Ovary (tissue), 9 donors: ENCODE data around the gene HACD2. TPM values are rescaled to one million over a fixed set of nuclear protein-coding genes. Genes with fewer than 3 reads are reported as not detected.

Source experiments
- DNase-seq, 5 donors: peaks; one replicate each; pipeline ENCODE4 v3.0.0-alpha.2; 2019 to 2020
- H3K27ac ChIP-seq, 2 donors: fragments of 200-600 bp; one replicate each; pipeline versions ENCODE4 v1.5.1 to v1.8.0; 2019 to 2022
- H3K27me3 ChIP-seq: fragments of 200-600 bp; one replicate; pipeline ENCODE4 v1.8.0; 2022
- H3K36me3 ChIP-seq: fragments of 200-600 bp; sonication (generic); one replicate; pipeline ENCODE4 v1.5.1; 2019
- H3K4me1 ChIP-seq: one replicate; pipeline ENCODE4 v1.8.1; 2013; ENCODE audit warnings: mild to moderate bottlenecking, moderate library complexity; ENCODE audit not compliant: insufficient read depth
- H3K4me3 ChIP-seq: fragments of 200-600 bp; sonication (generic); one replicate; pipeline ENCODE4 v1.5.1; 2017
- H3K9me3 ChIP-seq, 2 donors: fragments of 200-600 bp in 1 of 2; sonication (generic) in 1 of 2; one replicate each; pipeline versions ENCODE4 v1.5.1 to v1.8.1; 2013 to 2019; ENCODE audit warnings: mild to moderate bottlenecking in 1 of 2, moderate library complexity in 1 of 2
- CTCF ChIP-seq, 3 donors: fragments of 450-650 bp in 2 of 3; fragments of 200-600 bp in 1 of 3; IDR thresholded peaks; one replicate each; pipeline versions ENCODE4 v1.5.1 to v1.8.0; 2016 to 2022; ENCODE audit warnings: antibody characterized with exemption in 3 of 3, mild to moderate bottlenecking in 1 of 3
- EP300 ChIP-seq: sonication (generic); formaldehyde crosslinking; IDR thresholded peaks from one replicate; pipeline ENCODE4 v1.6.1; 2017; ENCODE audit warnings: antibody characterized with exemption
- POLR2A ChIP-seq: fragments of 450-650 bp; IDR thresholded peaks from one replicate; pipeline ENCODE4 v1.6.1; 2017; ENCODE audit warnings: antibody characterized with exemption, mild to moderate bottlenecking, moderate library complexity
- whole genome bisulfite sequencing, 3 donors: extraction: QIAGEN DNeasy Blood & Tissue Kit in 1 of 3; methylation state at CpG; one replicate each; pipeline versions ENCODE4 v1.1.5 to v1.1.7; 2013 to 2017; 5-methylcytosine and 5-hydroxymethylcytosine counted together
- intact Hi-C, 4 donors: fragments of 100-400 bp; cut with DNase I; formaldehyde crosslinking; loops; one replicate each; pipeline versions ENCODE4 v1.11.0 to v1.15.1; 2022 to 2023
- polyA plus RNA-seq, 2 donors: library from polyadenylated mRNA; stranded (reverse); fragments of 200-250 nt in 1 of 2; fragments of 350-450 nt in 1 of 2; fragmentation: Illumina TruSeq in 1 of 2; extraction: RNeasy Lipid Tissue Mini Kit (QIAGEN cat#74804) in 1 of 2; gene quantifications; one replicate each; pipeline ENCODE4 v1.2.3, GENCODE V29; 2013 to 2014
- total RNA-seq, 7 donors: library from RNA; depleted of rRNA in 2 of 7; stranded (reverse); fragments of >200 nt in 2 of 7; fragmentation: NEBNext Ultra II Directional in 3 of 7; extraction: Animal tissue kit (Norgen Biotek cat#: 25700) in 3 of 7; gene quantifications; one replicate each; pipeline versions ENCODE4 v1.1.0 to v1.2.4, GENCODE V29; 2016 to 2023
- donor health status: DM: no; HTN: no; CAD: no; lungs with moderate emphysema.
- donor health status: DM: no; HTN: no; CAD: no.
- donor health status: Bipolar disorder and iron deficiency.
- donor health status: DM: yes; HTN: yes; CAD: no.
- donor health status: DM: no; HTN: no; CAD: no.
- donor health status: DM: yes; HTN: yes; CAD: no.

The HACD2 gene
- total and polyA plus RNA-seq, 9 donors: 12.6 to 33.2 (median 20.9) TPM

DNA sequence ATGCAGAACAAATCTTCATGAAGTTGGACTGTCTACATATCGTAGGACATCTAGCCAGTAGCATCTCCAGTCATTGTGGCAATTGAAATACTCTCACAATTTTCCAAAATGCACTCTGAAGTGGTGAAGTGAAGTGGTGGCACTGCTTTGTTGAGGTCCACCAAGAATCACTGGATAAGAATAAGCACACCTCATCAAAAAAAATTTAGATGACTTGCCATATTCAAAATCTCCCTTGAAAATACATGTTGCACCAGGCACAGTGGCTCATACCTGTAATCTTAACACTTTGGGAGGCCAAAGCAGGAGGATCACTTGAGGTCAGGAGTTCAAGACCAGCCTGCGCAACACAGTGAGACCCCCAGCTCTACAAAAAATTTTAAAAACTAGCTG lies 12.9 kb downstream of the HACD2 start:
- Histone ChIP-seq H3K36me3 (no peaks in the 10 kb centered on the region), H3K4me1 (no peaks in the 10 kb centered on the region), H3K27me3 (no peaks in the 10 kb centered on the region), H3K27ac (no peak overlapping the region), H3K9me3 (no peaks in the 10 kb centered on the region), H3K4me3 (no peak overlapping the region)
- DNase-seq: no peak
- no peak for TF ChIP-seq CTCF (IDR thresholded peaks at IDR 0.05)
- TF ChIP-seq EP300: no peak
- 65 to 98% (median 76%) methylated on average over 2 of the region's 2 CpGs for WGBS, 3 donors
- intact Hi-C loops: no loop called here

- Histone ChIP-seq H3K27me3 (no peaks in the 10 kb centered on the region), H3K36me3 (no peaks in the 10 kb centered on the region), H3K9me3 (no peaks in the 10 kb centered on the region), H3K4me1 (no peaks in the 10 kb centered on the region), H3K27ac (no peak overlapping the region), H3K4me3 (no peak overlapping the region)
- intact Hi-C loops: no loop called here
- no peak for TF ChIP-seq EP300
- TF ChIP-seq POLR2A: no peak
- no peak for TF ChIP-seq CTCF (IDR thresholded peaks at IDR 0.05)
- DNase-seq: no peak
- whole genome bisulfite sequencing, 3 donors: 56 to 73% (median 61%) methylated on average over 4 of the region's 4 CpGs
Measured at GRCh38 chr3:123571264-123571972, 13.4 kb downstream of the HACD2 start.

DNA sequence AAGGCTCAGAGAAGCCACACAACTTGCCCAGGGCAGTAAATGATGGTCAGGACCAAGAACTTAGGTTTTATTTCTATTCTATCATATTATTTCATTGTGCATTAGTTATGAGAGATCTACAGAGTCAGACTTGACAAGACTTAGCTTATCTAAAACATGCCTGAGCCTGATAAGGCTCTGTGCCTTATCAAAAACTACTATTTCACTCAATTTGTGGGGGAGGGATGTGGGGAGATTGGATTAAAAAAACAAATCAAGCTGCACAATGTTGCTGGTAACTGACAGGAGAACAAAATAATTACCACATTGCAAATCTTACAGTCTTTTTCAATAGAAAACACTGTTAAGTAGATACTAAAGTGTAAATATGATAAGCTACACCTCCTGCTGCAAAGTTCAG lies 16.0 kb downstream of the HACD2 start:
- Histone ChIP-seq H3K36me3 (no peaks in the 10 kb centered on the region), H3K4me1 (no peaks in the 10 kb centered on the region), H3K27me3 (no peaks in the 10 kb centered on the region), H3K9me3 (no peaks in the 10 kb centered on the region), H3K27ac (no peak overlapping the region), H3K4me3 (no peak overlapping the region)
- no peak for TF ChIP-seq CTCF (IDR thresholded peaks at IDR 0.05)
- no peak for TF ChIP-seq POLR2A
- no peak for TF ChIP-seq EP300
- DNase-seq: no peak
- intact Hi-C loops: loop anchor here in 1 of 4 donors (10.0 kb wide), 1 partner anchor 74 kb away; no protein-coding TSS in a partner anchor

- Histone ChIP-seq H3K27me3 (no peaks in the 10 kb centered on the region), H3K4me1 (no peaks in the 10 kb centered on the region), H3K9me3 (no peaks in the 10 kb centered on the region), H3K4me3 (no peak overlapping the region), H3K27ac (no peak overlapping the region), H3K36me3 (no peaks in the 10 kb centered on the region)
- DNase-seq: no peak
- intact Hi-C loops: loop anchor here in 1 of 4 donors (10.0 kb wide), 1 partner anchor 73 kb away; no protein-coding TSS in a partner anchor
- WGBS, 3 donors: 94 to 95% (median 95%) methylated on average over 7 of the region's 7 CpGs
- TF ChIP-seq CTCF (IDR thresholded peaks at IDR 0.05) (no peak), EP300 (no peak), POLR2A (no peak)
Measured at GRCh38 chr3:123568034-123568433, 16.8 kb downstream of the HACD2 start.
